NCI-H2227 treated with DMSO at 0.1 percent for 48 hours (cell line): ENCODE data around the gene RCOR1.
"Not testable (repeated sequence)": the region's sequence is repeated elsewhere in the genome, so short reads cannot be mapped to it uniquely, and the experiment has no call there.

Experiments used
- DNase-seq: peaks from one replicate; lab custom pipeline; 2025; lab: John Stamatoyannopoulos, UW

RCOR1 gene

DNA sequence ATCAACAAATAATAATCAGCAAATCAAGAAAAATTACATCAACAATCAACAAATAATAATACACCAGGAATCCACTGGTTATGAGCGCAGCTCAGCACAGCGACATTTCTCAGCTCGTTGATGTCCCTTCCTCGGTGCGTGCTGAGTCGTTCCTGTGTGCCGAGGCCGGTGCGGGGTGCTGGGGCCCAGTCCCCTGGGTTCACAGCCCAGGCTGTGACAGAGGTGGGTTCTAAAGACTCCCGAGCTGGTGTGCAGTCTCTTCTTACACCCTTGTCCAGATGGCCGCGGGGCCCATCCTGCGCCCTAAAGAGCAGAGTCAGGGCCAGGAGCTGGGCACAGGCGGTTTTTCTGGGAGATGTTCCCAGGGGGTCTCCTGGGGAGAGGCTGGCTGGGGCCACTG, 157.9 kb downstream of the RCOR1 start:
- DNase-seq, result no peak

DNA sequence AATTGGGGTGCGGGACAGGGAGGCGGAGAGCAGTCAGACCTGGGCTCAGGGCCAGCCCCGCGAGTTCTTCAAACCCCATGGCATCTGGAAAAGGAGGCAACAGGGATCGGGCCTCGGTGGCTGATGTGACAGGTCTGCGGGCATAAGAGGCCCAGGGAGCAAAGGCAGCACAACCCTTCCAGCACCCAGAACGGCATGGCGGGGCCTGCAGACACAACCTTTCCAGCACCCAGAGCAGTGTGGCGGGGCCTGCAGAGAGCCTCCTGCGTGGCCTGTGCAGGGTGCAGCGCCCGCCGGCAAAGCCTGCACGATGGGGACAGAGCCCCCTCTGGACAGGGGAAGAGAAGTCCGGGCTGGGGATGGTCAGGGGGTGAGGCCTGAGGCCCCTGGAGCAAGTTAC, 158.6 kb downstream of the RCOR1 start:
- DNase-seq, result no peak

DNA sequence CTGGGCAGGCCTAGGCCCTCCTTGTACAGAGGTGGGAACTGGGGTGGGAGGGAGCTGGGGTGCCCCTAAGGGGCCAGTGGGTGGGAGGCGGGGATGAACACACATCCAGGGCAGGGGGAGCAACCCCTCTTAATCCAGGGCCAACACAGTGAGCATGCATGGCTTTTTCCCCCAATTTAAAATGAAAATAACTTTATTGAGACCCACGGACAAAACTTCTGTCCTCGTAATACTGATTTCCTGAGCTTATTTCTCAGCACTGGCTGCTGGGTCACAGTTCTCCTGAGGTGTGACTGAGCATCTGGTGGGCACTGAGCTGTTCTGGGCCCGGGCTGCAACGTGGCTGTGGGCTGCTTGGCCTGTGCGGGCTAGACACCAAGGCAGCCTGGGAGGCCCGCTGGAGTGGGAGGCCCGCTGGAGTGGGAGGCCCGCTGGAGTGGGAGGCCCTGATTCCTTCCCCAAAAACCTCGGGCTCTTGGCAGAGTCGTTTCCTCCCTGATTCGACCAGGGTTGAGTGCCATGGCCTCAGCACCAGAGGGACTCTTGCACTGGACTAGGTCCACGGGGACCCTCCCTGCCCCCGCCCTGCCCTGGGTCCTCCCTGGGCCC, 159.9 kb downstream of the RCOR1 start:
- no peak for DNase-seq

DNA sequence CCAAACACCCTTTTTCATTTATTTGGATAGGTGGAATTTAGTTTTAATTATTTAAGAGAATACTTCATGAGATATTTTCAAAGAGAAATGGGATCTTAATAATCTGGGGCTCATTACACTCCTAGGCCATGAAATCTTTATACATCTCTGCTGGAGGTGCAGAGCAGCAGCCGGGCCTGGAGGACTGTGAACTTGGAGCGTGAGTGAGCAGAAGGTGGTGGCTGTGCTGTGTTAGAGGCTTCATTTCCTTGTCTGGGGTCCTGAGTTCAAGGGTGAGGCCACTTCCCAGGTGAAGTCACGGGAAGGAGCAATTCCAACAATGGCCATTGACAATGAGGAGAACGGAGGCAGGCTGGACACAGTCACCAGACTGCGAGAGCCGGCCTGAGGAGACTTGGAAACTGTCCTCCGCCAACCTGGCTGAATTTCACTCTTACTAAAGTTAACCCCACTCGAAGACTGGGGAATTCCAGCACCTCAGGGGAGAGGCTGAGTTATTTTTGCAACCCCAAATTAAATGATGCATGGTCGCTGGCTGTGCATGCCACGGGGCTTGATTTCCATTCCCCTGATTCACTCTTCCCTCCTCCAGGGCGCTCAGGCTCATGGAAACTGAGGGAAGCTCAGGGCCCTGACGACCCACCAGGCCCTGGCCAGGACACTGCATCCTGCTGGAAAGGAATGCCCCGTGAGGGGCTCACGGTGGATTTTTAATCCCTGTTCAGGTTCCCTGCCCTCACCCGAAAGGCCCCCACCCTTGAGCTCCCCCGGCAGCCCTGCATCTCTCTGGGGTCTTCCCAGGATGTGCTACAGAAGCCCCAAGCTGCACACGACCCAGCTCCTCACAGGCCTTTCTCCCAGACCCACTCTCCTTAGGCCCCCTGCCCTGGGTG, 162.2 kb downstream of the RCOR1 start:
- no peak for DNase-seq

DNA sequence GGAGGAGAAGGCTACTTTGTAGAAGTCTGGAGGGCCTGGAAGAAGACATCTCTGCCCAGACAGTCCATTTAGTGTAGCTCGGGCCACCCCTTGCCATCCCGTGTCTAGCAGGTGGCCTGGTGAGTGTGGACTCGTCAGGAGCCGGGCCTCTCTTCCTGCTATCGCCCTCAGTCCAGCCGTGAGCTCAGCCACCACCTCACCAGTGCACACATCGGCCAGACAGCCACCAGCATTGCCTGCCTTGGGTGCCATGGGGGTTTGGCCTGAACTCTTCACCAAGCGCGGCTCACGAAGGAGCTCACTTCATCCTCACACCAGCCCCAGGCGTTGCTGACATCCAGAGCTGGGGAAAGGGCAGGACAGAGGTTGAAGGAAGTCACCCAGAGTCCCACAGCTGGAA, 165.2 kb downstream of the RCOR1 start:
- DNase-seq, result no peak

DNA sequence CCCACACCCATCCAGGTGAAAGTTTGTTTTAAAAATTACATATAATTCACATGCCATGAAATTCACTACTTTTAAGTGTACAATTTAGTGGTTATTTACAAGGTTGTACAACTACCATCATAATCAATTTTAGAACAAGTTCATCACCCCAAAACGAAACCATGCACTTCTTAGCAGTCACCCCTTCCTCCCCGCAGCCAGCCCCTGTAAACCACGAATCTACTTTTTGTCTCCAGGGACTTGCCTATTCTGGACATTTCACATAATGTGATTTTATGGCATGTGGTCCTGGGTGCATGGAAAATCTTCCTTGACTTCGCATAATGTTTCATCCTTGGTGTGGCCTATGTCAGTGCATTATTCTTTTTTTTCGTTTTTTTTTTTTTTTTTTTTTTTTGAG, 165.6 kb downstream of the RCOR1 start:
- DNase-seq, result no peak

DNA sequence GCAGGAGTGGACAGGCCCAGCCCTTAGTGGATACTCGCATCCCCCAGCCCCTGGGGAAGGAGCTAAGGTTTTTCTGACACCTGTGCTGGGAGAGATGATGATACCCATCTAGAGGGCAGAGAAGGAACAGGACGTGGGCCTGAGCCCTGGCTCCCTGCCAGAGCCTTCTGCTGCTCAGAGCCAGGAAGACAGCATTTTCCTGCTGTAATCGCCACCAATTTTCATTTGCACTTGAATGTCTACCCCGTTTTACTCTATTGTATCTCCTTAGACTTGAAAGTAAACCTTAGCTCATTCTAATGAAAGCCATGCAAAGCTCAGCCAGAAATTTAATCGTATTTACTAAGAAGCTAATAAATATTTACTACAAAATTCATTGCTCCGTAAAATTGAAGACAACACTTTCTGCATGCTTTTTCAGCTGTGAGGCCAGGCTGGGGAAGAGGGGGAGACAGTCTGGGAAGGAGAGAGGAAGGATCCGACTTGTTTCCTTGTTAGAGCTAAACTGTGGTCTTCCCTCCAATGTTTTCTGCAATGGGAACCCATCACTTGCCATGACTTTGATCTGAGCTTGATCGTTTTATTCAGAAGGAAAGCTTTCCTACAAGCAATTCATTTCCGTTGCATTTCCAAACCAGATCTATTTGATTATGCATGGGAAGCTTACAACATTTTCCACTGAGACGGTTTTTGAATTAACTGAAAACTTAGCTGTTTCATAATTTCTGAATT, 167.2 kb downstream of the RCOR1 start:
- DNase-seq, result peak; percentile 69

DNA sequence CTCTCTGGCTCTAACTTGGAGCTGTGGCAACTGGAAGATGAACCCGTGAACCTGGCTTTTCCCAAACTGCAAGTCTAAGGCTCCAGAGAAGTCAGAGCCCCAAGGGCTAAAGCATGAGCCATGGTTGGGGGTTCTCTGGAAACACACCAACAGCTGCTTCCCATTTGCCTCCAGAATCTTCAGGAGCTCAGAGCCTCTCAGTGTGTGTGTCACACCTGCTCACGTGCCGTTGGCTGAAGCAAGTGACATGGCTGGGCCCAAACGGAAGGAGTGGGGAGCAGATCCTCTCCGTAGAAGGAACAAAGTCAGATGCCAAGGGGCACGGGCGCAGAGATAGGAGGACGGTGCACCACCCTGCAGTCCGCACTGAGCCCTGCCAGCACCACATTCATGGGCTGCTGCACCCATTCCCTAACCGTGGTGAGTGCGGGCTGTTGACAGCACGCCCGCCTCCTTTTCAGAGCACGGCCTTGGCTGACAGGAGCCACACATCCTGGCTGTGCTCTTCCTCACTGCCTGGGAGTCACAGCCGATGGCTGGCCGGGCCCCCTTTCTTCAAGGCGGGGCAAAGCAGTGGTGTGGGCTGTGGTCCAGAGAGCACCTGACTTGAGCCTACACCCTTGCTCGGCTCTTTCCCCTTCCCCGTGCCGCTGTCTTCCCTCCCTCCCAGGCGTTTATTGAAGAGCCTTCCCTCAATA, 168.2 kb downstream of the RCOR1 start:
- no peak for DNase-seq

DNA sequence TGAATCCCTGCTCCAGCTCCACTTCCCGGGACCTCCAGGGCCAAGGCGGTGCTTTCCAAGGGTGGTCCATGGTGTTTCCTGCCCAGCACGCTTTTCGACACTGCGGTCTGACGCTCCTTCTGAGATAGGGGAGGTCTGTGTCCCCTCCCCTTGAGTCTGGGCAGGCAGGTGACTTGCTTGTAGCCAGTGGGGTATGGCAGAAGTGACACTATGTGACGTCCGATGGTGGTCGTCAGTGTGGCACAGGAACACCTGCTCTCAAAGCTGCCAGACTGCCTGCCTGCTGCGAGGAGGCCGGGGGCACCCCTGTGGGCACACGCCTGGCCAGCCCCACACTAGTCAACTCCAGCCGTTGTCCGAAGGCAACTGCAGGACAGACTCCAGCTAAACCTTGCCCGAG, 168.8 kb downstream of the RCOR1 start:
- no peak for DNase-seq

DNA sequence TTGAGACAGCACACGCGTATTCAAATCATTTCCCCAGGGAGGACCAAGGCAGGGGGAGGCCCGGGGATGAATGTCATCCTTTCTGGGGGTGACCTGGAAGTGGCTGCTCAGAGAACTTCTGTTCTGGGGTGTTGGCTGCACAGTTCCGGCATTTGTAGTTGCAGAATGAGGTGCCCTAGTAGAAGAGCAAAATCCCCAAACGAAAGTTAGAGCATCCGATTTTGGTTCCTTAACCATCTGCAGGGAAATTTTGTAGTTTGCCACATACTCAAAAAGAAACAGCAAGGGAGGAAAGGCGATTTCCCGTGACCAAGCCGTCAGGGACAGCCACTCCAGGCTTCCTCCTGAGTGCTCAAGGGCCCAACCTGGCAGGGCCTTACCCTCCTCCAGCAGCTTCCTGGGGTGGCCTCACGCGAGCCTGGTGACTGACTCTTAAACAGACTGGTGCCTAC, 171.8 kb downstream of the RCOR1 start:
- no peak for DNase-seq

DNA sequence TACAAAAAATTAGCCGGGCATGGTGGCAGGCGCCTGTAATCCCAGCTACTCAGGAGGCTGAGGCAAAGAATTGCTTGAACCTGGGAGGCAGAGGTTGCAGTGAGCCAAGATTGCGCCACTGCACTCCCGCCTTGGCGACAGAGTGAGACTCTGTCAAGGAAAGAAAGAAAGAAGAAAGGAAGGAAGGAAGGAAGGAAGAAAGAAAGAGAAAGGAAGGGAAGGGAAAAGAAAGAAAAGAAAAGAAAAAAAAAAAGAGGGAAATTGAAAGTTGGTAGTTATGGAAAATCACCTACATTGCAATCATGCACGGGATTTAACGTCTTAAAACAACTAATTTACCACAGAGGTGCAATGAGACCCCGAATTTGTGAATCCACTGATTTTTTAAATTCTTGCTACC, 173.3 kb downstream of the RCOR1 start:
- not testable (repeated sequence) for DNase-seq

DNA sequence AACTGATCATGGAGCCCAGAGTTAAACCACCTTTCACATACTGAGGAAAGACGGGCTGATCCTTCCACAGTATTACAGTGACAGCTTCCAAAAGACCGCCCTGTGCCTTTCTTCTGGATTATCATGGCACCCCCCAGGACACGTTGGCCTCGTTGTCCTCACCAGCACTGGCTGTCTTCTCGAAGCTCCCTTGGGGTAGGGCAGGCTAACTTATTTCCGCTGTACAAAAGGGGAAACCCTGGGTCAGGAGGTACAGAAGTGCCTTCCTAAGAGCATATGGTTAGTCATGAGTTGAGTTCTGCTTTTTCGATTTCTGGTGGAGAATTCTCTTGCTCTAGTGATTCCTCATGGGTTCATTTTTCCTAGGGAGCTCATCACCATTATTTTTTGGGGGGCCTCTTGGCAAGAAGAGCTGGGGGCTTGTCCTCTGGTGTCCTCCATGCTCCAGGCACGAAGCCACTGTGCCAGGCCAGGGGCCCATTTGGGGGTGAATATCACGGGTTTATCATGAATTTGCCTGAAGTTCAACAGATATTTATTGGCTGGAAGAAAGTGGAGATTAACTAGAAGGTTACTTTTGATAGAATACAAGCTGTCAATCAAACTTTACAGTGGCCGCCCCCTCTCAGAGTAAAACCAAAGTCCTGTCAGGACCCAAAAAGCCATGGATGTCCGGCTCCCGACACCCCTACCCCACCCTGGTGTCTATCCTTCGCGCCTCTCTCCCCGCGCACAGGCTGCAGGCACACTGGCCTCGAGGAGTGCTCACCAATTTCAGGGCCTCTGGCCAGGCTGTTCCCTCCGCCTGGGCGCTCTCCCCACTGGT, 176.0 kb downstream of the RCOR1 start:
- no peak for DNase-seq

DNA sequence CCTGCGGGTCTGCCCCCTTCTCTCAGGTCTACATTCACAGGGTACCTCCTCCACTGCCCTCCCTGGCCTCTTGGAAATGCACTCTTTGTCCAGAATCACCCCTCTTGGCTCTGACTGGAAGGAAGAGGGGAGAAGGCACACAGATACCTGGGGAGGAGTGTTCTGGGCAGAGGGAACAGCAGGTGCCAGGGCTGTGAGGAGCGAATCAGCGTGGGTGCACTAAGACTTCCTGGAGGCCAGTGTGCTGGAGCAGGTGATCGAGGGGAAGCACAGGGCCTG, 176.5 kb downstream of the RCOR1 start:
- DNase-seq, result no peak

DNA sequence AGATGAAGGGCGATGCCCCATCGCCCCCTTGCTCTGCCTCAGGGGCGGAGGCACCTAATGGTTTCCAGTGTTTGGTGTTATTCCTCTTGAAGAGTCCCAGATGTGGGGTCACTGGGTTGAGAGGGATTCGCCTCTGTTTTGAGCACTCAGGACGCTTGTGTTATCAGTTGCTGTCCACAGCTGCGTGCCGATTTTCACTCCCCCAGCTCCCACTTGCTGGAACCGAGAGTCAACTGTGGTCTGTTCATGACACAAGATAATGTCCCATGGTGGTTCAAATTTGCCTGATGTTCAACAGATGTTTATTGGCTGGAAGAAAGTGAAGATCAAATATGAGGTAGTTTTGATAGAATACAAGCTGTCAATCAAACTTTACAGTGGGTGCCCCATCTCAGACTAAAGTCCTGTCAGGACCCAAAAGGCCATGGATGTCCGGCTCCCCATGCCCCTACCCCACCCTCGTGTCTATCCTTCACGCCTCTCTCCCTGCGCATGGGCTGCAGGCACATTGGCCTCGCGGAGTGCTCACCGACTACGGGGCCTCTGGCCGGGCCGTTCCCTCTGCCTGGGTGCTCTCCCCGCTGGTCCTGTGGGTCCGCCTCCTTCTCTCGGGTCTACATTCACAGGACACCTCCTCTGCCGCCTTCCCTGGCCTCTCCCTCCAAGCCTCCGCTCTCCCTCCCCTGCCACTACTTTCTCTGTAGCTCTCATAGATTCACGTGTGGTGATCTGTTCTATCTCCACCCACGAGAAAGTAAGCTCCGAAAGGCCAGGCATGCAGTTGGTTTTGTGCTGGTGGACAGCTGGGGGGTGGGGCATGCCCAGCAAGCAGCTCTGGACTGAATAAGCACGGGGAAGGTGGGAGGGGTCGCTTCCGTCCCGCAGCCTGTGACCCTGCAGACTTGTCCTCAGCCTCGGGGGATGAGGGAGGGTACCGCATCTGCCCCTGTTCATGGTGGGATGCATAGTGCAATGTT, 178.0 kb downstream of the RCOR1 start:
- no peak for DNase-seq

DNA sequence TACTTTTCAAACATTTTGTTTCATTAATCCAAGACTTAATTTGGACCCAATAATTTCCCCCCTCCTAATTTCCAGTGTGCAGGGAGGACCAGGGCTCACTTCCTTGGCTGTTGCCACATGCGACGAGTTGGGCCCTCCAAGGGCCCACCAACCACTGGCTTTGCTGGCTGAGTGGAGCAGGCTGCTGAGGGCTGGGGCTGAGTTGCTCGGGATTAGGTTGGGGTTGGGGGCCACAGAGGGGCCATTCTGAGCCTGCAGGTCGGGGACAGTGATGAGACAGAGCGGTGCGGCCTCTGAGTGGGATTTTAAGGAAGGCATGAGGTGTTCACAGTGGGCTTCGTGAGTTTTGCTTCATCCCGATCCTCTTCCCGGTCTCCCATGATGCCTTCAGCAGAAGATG, 178.7 kb downstream of the RCOR1 start:
- no peak for DNase-seq

DNA sequence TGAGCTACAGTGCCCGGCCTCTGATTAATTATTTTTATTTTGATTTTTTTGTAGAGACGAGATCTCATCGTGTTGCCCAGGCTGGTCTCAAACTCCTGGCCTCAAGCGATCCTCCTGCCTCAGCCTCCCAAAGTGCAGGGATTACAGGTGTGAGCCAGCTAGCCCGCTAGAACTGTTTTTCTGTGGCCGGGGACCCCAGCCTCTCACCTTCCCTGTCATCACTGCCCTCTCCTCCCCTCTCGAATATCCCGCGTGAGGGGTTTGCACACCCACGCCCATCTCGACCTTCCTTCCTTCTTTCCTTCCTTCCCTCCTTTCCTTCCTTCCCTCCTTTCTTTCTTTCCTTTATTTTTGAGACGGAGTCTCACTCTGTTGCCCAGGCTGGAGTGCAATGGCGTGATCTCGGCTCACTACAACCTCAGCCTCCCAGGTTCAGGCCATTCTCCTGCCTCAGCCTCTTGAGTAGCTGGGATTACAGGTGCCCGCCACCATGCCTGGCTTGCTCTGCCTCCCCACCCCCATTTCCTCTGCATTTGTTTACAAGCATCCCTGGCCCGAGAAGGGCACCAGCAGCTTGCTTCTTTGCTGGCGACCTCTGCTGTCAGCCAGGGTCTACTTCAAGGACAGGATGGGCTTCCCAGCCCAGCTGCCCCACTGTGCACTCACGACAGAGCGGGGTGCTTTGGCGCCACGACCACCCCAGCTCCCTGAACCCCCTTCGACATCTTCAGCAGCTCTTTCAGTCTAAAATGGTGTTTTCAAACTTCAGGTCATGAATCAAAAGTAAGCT, 180.5 kb downstream of the RCOR1 start:
- DNase-seq, result no peak

DNA sequence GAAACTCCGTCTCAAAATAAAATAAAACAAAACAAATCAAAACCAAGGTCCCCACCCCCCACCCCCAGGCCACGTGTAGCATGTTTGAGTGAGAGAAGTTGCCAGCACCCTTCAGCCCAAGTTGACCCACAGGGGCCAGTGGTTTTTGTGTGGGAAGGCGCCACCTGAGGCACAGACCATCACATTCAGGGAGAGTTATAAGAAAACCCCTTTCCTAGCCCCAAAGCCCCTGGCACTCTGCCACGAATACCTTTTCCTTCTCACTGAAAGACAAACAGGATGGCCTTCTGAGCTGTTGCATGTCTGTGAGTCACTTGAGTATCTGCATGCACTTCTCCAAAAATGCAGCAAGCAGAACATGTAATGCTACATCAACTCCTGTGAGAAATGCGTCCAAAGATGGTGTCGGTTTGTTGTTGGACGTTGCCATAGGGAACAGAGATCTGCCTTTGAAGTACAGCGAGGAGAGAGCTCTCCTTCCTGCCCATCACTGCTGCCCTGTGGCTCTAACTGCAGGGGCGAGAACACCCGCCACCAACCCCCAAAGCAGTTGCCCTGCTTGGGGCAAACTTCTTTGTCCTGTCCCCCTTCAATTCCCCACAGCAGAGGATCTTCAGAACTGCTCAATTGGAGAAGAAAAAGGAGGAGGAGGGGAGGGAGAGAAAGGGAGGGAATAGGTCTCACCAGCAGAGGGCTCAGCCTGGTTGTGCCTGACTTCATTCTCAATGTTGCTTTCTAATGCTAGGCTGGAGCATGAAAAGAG, 182.1 kb downstream of the RCOR1 start:
- peak; percentile 43 for DNase-seq

DNA sequence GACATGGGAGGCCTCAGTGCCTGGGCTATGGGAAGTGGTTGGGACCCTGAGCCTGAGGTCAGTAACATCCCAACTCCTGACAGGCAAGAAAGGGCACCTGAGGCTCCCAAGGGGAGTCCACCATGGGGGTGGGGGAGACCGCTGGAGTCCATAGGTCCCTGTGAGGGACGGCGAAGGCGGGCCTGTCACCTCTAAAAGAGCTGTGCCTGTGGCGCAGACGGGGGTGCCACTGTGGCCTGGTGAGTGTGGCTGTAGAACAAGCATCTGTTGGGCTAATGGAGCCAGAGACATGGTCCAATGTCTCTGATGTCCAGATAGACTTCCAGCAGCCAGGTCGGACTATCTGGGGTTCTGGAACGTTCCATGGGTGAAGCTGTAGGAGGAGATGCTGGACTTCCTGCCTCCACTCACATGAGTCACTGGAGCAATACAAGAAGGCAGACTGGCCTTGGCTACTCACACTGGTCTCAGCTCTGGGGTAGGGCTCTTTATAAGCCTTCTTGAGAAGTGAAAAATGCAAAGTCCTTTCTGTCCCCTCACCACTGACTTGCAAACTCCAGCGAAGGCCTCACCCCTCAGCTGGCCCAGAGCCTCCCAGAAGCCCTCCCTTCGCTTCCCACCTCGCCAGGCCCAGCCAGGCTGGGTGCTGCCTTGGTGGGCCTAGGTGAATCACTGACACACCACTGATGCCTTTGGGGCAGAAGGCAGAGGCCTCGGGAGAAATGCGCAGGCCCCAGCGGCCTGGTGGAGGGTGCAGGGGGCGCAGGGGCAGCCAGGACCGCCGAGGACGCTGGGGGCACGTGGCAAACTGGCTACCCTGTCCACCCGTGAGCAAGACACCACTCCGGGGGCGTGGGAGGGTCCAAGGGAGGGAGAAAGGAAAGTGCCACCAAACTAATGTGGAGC, 183.7 kb downstream of the RCOR1 start:
- DNase-seq, result no peak
